ENCODE data around the gene GREM1.

The GREM1 gene

DNA sequence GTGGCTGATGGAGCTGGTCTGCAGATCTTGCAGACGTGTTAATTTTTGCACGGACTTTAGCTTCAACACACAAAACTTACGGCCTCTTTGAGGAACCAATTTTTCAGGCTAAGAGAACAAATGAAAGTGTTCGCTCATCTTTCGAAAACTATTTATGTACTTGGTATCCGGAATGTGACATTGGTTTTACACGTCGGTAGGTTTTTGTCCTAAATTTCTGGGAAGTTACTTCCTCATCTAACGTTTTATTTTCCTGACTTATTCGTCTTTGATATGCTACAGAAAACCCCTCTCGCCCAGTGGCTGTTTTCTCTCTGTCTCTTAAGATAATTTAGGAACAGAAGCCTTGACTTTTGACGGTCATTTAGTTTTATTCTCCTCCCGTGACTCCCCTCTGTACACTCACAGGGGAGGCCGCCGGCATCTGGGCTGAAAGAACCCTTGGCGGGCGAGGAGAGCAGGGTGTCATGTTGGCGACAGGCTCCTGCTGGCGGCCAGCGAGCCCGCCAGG lies 834 bp upstream of the GREM1 start:
- peak; percentile 57 for DNase-seq (ENCODE audit: low spot score)
- in situ Hi-C loops (cut with MboI; ENCODE audit: low pct_unique_long_range_greater_than_20kb, low sequenced_read_pairs, unreplicated experiment): no loop called here
- TF ChIP-seq, protein P1, sequence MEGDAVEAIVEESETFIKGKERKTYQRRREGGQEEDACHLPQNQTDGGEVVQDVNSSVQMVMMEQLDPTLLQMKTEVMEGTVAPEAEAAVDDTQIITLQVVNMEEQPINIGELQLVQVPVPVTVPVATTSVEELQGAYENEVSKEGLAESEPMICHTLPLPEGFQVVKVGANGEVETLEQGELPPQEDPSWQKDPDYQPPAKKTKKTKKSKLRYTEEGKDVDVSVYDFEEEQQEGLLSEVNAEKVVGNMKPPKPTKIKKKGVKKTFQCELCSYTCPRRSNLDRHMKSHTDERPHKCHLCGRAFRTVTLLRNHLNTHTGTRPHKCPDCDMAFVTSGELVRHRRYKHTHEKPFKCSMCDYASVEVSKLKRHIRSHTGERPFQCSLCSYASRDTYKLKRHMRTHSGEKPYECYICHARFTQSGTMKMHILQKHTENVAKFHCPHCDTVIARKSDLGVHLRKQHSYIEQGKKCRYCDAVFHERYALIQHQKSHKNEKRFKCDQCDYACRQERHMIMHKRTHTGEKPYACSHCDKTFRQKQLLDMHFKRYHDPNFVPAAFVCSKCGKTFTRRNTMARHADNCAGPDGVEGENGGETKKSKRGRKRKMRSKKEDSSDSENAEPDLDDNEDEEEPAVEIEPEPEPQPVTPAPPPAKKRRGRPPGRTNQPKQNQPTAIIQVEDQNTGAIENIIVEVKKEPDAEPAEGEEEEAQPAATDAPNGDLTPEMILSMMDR (IDR thresholded peaks at IDR 0.05; ENCODE audit: extremely low read depth, insufficient read depth, missing control alignments): no peak

DNA sequence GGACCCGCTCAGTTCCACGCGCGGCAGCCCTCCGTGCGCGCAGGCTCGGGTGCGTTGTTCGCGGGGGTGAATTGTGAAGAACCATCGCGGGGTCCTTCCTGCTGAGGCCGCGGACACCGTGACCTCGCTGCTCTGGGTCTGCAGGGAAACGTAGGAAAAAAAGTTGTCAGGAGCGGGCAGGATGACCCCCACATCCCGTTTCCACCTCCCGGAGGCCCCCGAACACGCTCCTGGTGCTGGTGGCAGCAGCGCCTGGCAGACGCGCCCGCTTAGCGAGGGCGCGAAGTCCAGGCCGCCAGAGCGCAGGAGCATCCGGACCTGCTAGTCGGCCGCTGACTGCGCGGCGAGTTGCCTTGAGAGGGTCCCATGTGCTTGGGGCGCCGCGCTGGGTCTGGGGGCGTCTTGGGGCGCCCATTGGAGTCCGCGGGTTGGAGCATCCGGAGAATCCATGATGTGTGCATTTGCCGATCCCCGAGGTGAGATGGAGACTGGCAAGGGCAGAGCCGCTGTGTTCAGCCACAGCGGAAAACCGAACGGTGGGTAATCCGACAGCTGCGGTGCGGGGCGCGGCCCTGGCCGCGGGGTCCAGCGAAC lies 520 bp downstream of the GREM1 start:
- in situ Hi-C loops (cut with MboI; ENCODE audit: low pct_unique_long_range_greater_than_20kb, low sequenced_read_pairs, unreplicated experiment): no loop called here
- peak; percentile 33 for DNase-seq (ENCODE audit: low spot score)
- TF ChIP-seq, protein P1 (IDR thresholded peaks at IDR 0.05; ENCODE audit: extremely low read depth, insufficient read depth, missing control alignments): no peak

DNA sequence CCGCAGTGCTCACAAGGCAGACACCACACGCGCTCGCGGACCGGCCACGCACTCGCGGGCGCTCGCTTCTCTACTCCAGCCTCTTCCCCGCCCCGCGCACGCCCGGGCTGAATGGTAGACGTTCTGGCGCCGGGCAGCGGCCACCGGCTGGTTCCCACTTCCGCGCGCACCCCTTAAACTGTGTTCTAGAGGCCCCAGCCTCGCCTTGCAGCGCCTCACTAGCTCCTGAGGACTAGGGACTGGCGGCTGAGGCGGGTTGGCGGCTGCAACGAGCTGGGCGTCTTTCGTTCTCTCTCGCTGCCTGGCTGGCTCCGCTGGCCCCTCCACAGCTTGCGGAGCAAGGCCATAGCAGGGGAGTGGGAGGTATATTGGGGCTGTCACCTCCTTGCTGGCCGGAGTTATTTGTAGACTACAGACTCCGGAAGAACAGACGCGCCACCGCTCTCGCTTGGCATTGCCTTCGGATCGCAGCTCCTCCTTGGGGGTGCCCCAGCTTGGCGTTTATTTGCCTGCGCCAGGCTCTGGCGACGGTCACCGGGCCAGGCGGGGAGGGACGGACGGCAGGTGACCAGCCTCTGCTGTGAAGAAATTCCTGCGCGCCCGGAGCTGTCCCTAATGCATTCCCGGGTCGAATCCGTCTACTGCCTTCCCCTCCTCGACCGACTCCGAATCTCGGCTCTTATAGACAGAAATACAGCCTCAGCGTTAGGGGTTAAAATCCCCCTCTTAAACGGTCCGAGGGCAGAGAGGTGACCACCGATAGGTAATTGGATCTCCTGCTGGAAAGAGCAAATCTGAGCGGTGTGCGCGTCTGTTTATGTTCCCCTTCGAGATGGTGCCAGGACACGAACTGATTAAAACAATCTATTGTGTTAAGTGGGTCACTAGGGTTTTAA lies 1.3 kb downstream of the GREM1 start:
- in situ Hi-C loops (cut with MboI; ENCODE audit: low pct_unique_long_range_greater_than_20kb, low sequenced_read_pairs, unreplicated experiment): no loop called here
- DNase-seq (ENCODE audit: low spot score): peak; percentile 35
- TF ChIP-seq, protein P1 (IDR thresholded peaks at IDR 0.05; ENCODE audit: extremely low read depth, insufficient read depth, missing control alignments): no peak

DNA sequence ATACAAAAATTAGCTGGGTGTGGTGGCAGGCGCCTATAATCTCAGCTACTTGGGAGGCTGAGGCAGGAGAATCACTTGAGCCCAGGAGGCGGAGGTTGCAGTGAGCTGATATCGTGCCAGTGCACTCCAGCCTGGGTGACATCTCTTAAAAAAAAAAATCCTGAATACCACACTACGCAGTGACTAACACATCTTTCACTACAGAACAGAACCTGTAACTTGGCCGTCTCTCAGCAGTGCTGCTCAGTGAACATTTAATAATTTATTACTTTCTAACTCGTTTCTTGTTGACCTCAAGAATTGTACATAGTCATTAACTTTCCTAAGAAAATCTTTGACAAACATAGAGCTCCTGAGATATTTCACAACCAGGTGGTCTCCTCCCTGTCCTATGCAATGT lies 3.8 kb downstream of the GREM1 start:
- TF ChIP-seq, protein P1 (IDR thresholded peaks at IDR 0.05; ENCODE audit: extremely low read depth, insufficient read depth, missing control alignments): no peak
- no peak for DNase-seq (ENCODE audit: low spot score)
- in situ Hi-C loops (cut with MboI; ENCODE audit: low pct_unique_long_range_greater_than_20kb, low sequenced_read_pairs, unreplicated experiment): no loop called here

DNA sequence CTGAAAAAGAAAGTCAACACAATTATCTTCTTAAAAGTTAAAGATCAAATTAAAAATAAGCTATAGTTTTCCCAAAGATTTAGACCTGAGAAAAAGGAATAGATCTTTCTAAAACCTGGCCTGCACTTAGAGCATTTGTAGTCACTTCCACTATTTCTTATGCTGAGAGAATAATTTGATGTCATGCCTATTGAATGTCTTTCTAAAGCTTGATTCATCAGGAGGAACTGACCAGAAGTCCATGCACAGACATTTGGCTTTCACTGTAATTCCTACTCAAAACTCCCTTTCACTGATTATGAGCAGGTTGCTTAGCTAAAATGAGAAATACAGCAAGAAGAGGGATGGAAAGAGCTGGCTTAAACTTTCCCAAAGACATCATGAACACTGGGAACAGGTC lies 4.3 kb downstream of the GREM1 start:
- TF ChIP-seq, protein P1 (IDR thresholded peaks at IDR 0.05; ENCODE audit: extremely low read depth, insufficient read depth, missing control alignments): no peak
- DNase-seq (ENCODE audit: low spot score): no peak
- in situ Hi-C loops (cut with MboI; ENCODE audit: low pct_unique_long_range_greater_than_20kb, low sequenced_read_pairs, unreplicated experiment): no loop called here

DNA sequence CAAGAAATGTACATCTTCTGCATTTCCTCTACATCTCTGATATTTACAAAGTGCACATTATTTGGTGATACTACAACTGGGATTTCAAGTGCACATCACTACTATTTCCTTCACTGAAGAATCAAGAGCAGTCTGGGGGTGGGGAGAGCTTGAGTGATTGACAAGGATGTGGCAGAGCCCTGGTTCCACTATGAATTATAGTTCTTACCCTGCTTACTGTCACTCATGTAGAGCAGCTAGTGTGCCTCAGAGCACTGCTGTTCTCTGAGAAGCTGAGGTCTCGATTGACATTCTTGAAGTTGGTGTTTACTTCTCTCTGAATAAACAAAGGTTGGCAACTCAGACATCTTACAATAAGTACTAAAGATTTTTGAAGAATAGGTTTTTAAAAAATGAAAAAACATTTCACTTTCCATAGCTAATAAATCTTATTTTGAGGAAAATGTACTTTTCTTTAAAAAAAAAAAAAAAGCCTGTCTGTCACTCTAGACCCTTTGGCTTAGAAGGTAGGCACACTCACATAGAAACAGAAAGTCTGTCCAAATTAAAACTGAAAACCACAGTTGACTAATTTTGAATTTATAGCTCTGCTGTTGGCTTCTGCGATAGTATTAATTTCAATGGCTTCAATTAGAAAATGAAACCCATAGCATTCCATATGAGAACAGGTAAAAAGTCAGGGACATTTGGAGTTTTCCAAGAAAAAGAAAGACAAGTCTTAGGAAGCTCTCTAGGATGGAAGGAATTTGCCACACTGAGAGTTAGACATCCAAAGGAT lies 5.6 kb downstream of the GREM1 start:
- TF ChIP-seq, protein P1 (IDR thresholded peaks at IDR 0.05; ENCODE audit: extremely low read depth, insufficient read depth, missing control alignments): no peak
- in situ Hi-C loops (cut with MboI; ENCODE audit: low pct_unique_long_range_greater_than_20kb, low sequenced_read_pairs, unreplicated experiment): no loop called here
- peak; percentile 65 for DNase-seq (ENCODE audit: low spot score)
